SIG-M5 (cell line): ENCODE data around the gene CFLAR.
"Not testable (repeated sequence)": the region's sequence is repeated elsewhere in the genome, so short reads cannot be mapped to it uniquely, and the experiment has no call there.

Source experiments
- DNase-seq: peaks from one replicate; lab custom pipeline; 2025; lab: John Stamatoyannopoulos, UW

Gene CFLAR

DNA sequence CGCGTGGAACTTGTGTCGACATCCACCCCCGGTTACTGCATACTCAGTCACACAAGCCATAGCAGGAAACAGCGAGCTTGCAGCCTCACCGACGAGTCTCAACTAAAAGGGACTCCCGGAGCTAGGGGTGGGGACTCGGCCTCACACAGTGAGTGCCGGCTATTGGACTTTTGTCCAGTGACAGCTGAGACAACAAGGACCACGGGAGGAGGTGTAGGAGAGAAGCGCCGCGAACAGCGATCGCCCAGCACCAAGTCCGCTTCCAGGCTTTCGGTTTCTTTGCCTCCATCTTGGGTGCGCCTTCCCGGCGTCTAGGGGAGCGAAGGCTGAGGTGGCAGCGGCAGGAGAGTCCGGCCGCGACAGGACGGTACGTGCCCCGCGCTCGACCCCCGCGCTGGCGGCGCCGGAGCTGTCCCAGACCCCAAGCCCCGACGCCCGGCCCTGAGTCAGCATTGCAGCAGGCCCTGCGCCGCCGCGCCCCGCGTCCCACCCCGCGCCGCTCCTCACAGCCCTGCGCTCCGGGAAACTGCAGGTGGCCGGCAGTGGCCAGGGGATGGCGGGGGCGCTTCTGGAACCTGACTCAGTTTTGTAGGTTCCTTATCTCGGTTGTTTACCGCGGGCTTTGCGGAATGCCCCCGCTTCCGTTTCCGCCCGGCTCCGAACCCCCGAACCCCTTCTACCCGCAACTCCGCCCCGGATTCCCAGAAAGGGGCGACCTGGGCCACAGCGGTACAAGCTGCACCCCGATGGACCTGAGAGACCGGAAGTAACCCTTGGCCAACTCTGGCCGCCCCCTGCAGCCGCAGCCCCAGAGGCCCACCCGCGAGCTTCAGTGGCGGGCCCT, at the start of gene CFLAR:
TSS of gene CFLAR (plus strand) at position 50 of the 844 bp plus-strand sequence. CDS start 13,702 bp downstream, outside the sequence.
- peak; percentile 38 for DNase-seq

DNA sequence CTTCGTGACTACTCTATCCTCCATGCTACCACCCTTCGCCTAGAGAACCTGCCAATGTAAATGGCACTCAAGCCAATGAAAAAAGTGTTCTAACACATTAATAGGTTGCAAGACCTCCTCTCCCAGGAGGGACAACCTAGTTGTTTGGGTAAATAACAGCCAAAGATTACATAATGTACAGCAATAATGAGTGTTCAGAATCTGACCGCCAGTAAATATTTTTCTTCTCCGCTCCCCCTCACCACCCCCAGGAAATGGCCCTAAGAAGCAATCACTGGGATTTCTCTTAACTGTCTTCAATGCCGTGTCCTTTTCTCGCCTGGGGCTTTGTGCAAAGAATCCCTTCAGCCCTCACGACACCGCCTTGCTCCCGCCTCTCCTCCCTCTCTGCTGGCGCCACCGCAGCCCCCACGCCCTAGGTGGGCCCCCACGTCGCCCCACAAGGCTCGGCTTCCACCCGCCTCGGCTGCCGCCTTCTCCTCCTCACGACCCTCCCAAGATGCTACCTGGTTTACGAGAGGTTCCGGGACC, 45.0 kb upstream of the CFLAR start:
- no peak for DNase-seq

DNA sequence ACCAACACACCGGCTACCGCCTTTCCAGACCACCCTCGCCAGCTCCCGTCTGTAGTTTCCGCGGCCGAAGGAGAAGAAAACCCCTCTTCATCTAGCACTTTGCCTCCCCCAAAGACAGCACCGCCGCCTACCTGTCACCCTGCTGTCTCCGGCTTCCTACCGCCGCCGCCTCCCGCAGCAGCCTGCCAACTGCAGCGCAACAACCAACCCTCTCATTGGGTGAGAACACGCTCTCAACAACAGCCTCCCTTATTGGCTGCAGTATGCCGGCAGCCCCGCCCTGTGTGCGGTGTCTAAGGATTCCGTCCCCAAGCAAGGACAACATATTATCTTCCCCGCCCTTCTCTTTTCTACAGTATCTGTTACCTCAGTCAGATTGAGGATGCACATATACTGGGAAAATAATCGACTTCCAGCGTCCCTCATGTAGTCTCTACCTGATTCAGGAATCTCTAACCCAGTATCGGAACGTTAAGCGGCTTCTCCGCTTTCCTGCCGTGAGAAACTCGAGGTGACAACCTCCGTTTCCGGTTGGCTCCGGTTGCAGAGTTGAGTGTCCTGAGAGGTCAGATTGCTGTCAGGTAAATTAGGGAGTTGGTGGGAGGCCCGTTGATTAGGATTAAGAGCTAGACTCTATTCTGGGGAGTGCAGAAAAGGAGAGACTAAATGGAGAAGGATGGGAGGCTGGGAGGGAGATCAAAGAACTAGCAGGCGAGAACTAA, 44.3 kb upstream of the CFLAR start, which contains the start of the genes HYCC2 and NDUFB3:
TSS of gene HYCC2 (minus strand) at position 193 of the 722 bp plus-strand sequence. CDS start 47,662 bp downstream, outside the sequence.
TSS of gene NDUFB3 (plus strand) at position 523 of the 722 bp plus-strand sequence. CDS start 6,882 bp downstream, outside the sequence.
- DNase-seq = peak; percentile 81

DNA sequence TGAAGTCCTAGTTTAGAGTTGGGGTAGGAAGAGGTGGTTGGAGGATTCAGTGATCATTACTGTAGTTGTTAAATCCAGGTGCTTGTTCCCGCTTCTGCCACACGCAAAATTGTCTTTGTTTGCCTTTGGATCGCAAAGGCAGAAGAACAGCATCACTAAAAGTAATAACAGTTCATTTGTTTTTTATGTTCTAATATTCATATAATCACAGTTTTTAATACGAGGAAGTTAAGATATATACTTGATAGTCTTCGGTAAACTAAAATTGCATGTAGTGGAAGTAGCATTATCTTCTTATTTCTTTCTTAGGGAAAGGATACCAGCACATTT, 43.8 kb upstream of the CFLAR start:
- DNase-seq = no peak

DNA sequence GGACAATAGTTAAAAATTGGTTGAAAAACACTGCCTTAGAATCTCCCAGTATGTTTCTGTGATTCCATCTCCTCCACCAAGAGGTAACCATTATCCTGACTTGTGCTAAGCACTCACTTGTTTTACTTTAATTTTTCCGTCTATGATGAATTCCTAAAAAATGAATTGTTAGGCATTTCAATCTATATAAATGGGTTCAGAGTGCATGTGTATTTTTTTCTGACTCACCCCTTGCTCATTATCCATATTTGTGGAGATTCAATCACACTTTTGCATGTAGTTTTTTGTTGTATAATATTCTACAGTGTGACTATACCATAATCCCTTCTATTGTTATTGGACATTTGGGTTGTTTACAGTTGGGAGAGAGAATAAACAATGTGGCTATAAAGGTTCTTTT, 42.9 kb upstream of the CFLAR start:
- no peak for DNase-seq

DNA sequence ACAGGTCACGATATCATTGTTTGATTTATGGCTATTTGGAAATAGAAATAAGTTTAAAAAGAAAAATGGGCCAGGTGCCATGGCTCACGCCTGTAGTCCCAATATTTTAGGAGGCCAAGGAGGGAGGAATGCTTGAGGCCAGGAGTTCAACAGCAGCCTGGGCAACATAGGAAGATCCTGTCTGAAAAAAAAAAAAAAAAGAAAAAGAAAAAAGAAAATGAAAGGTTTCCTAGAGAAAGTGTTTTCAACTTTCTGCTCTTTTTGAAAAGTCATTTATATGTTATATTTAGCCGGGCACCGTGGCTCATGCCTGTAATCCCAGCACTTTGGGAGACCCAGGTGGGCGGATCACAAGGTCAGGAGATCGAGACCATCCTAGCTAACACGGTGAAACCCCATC, 41.0 kb upstream of the CFLAR start:
- no peak for DNase-seq

DNA sequence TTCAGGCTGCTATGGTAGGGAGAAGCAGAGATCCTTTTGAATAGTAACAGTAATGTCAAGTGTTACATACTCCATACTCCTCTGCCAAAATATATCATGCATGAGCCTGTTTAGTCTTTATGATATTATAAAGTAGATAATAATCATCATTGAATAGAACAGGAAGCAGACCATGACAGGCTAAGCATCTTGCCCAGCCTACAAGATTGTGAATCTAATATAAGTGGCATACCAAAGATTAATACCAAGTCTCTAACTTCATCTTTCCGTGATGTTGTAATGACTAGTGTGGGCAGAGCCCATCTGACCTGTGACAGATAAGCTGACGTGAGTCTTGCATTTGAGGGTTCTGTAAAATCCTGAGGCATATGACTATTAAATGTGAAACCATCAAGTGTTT, 31.1 kb upstream of the CFLAR start:
- DNase-seq = no peak

DNA sequence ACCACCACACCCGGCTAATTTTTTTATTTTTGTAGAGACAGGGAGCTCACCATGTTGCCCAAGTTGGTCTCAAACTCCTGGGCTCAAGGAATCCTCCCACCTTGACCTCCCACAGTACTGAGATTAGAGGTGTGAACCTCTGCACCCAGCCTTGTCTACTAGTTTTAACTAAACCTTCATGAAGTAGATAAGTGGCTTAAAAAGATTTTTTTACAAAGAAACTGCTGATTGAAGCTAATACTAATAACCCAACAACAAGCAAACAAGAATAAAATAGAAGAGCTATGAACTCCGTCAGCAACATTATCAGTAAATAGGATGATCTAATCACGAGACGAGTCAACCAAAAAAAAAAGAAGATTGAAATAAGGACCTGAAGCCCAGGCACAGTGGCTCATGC, 25.4 kb upstream of the CFLAR start:
- no peak for DNase-seq

DNA sequence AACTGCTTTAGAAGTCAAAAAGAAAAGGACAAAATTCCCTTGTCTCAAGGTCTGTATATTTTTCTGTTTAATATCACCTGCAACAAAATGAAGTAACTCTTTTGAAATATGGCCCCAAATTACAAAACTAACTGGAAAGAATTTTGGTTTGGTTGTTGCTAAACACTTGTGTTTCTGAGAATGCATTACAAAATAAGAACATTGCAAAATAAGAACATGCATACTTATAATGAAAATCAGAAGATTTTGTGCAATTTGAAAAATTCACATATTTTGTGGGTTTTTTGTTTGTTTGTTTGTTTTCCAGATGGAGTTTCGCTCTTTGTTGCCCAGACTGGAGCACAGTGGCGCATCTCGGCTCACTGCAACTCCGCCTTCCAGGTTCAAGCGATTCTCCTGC, 22.4 kb upstream of the CFLAR start:
- DNase-seq = no peak

DNA sequence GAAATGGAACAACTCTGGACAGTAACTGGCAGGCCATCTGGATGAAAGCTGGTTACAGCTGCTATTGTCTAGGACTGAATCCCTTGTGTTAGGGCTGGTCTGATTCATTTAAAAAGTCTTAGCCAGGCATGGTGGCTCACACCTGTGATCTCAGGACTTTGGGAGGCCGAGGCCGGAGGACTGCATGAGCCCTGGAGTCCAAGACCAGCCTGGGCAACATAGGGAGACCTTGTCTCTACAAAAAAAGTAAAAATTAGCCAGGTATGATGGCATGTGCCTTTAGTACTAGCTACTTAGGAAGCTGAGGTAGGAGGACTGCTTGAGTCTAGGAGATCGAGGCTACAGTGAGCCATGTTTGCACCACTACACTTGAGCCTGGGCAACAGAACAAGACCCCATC, 15.5 kb upstream of the CFLAR start:
- no peak for DNase-seq

DNA sequence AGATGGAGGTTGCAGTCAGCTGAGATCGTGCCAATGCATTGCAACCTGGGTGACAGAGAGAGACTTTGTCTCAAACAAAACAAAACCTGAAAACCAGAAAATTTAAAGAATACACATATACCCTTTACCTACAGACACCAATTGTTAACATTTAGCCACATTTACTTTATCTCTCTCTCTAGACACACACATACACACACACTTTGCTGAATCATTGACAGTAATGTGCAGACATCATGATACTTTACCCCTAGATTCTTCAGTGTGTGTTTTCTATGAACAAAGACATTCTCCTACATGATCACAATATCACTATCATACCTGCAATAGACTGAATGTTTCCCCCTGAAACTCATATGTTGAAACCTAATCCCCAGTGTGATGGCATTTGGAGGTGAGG, 10.2 kb upstream of the CFLAR start:
- DNase-seq = no peak

DNA sequence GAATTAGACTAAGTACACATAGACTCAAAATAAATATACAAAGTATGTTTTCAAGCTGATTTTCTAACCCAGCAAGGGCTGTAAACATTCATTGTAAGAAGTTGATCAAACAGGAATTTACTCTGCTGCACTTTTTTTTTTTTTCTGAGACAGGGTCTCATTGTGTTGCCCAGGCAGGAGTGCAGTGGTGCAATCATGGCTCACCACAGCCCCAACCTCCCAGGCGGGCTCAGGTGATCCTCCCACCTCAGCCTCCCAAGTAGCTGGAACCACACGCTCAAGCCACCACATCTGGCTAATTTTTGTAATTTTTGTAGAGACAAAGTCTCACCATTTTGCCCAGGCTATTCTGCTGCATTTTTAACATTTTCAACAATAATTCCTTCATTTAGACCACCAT, 8.3 kb upstream of the CFLAR start:
- DNase-seq = no peak

DNA sequence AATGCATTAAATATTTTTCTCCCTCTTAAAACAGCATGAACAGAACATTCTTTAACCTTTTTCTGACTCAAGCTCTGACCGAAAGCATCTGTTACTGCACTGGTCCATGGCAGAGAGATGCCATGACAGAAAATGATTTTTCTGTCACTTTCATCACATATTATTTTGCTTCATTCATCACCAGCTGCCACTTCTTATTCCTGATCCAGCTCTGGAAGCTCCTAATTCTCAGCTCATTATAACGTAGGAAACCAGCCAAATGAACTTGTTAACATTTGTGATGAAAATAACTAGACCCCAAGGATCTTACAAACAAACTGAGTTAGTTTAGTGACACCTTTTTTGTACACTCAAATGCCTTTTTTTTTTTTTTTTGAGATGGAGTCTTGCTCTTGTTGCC, 7.6 kb upstream of the CFLAR start:
- no peak for DNase-seq

DNA sequence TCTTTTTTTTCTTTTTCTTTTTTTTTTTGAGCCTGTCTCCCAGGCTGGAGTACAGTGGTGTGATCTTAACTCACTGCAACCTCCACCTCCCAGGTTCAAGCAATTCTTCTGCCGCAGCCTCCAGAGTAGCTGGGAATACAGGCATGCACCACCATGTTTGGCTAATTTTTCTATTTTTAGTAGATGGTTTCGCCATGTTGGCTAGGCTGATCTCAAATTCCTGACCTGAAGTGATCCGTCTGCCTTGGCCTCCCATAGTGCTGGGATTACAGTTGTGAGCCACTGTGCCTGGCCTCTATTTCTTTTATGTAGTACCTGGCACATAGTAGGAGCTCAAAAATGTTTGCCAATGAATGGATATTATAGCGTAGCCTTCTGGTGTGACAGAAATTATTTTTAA, 6.8 kb upstream of the CFLAR start:
- DNase-seq = no peak

DNA sequence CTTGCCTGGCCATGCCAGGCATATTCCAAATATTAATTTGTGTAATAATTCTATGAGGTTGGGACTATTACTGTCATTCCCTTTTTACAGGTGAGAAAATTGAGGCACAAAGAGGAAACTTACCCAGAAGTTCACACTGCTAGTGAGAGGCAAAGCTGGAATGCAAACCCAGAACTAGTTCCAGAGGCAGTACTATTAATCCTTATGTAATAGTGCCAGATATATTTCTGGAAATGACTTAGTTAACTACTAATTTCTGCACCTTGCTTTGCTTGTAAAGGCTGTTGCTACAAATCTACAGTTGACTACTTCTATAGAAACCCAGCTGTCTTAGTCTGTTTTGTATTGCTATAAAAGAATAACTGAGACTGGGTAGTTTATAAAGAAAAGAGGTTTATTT, 5.3 kb upstream of the CFLAR start:
- no peak for DNase-seq

DNA sequence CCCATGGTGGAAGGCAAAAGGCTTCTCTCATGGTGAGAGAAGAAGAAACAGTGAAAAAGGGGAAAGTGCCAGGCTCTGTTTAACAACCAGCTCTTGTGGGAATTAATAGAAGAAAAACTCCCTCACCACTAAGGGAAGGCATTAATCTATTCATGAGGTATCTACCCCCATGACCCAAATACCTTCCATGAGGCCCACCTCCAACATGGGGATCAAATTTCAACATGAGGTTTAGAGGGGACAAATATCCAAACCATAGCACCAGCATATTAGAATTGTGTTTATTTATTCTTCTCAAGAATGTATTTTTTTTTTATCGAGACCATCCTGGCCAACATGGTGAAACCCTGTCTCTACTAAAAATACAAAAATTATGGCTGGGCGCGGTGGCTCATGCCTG, 4.9 kb upstream of the CFLAR start:
- no peak for DNase-seq

DNA sequence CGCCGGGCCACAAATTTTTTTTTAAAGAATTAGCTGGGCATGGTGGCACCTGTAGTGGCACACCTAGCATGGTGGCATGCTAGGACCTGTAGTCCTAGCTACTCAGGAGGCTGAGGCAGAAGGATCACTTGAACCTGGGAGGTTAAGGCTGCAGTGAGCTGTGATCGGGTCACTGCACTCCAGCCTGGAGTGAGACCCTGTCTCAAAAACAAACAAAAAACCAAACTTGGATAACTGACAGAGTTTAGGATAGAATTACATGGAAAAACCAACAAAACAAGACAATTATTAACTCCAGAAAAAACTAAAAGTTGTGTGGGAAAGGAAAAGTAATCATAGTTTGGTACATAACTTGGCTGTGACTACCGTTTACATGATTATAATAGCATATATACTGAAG, 1.6 kb upstream of the CFLAR start:
- DNase-seq = no peak

DNA sequence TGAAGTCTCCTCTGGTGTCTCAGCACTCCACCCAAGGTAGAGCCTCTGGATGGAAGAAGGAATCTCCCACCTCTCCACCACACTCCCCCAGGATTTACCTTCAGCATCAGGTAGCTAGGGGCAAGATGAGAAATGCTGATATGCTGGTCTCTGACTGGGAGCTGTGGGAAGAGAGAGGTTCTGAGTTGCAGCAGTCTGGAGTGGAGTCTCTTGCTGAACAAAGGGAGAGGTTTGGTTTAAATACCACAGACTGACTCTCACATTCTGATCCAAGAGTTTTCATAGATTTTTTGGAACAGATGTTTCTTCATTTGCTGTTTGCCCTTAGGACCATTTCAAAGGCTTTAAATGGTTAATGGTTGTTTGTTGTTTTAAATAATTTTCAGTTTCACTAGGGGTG, 1.1 kb upstream of the CFLAR start:
- no peak for DNase-seq

DNA sequence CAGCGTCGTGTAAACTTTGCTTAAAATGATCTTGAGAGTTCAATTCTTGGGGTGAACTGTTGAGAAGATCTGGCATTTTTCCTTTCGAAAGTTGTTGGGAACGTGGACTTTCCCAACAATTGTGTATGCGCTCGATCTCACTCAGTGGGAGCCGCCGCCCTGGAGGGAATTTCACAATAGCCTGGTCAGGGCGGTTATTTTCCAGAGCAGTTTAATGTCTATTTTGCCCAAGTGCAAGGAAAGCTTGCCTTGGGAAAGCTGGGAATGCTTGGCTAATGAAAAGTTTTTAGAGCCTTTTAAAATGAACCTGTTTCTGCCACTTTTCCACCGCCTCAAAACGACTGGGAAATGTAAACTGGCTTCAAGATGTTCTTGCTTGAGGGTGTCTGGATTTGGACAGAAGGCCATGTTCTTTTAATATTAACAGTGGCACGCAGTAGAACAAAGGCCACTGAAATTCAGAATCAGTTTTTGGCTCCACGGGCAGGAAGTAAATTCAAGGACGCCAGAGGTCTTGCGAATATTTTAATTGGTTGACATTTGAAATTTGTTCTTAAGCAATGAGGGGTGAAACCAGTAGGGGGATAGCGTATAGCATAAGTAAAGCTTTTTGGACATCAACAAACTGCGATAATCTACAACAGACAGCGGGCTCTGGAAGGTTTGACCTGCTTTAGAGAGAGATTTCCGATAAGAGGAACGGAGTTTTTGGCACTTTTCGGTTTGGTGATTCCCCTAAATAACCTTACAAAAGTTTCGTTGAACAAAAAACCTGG, 1.2 kb downstream of the CFLAR start:
- peak; percentile 55 for DNase-seq

DNA sequence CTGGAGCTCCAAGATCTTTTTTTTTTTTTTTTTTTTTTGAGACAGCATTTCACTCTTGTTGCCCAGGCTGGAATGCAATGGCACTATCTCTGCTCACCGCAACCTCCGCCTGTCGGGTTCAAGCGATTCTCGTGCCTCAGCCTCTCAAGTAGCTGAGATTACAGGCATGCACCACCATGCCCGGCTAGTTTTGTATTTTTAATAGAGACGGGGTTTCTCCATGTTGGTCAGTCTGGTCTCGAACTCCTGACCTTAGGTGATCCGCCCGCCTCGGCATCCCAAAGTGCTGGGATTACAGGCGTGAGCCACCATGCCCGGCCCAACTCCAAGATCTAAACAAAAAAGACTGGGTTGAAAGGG, 1.8 kb downstream of the CFLAR start:
- DNase-seq = not testable (repeated sequence)

DNA sequence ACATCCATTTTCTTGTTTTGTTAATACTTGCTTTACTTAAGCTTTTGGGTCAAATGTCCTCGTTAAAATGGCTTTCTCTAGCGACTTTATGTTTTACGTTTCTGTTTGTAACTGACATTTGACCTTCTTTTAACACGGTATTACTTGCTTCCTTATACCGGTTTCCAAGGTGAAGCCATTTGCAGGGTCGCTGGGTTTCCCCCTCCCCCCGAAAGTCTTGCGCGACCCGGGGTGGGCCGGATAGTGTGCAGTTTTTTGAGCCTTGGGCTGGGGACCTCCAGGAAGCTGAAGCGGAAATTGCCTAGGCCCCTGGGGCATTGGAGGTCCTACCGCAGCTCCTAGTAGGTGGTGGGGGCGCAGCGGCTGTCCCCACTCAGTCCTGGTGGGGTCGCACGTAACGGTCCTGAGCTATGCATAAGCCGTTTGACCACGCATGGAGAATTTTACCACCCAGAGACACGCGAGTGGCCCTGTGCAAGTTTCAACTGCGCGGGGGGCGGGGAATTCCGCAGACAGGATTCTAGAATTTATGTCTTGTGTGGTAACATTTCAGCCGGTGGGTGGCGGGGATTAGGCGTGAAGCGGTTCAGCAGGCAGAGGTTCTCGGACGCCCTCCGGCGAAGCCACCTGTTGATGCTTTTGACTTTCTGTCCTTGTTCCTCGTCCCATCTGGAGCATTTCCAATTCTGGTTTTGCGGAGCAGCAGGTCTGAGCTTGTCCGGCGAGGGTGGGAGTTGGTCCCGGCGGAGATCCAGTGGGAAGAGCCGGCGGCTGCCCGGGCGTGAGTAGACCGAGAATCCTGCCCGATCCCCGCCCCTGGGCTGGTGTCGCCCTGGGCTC, 2.4 kb downstream of the CFLAR start:
- peak; percentile 81 for DNase-seq
